Endothelial cell (in vitro differentiated cells): Measurements from ENCODE around the gene ADAM17. TPM values are rescaled to one million over a fixed set of nuclear protein-coding genes. Genes with fewer than 3 reads are reported as not detected.

Experiments used
- DNase-seq: peaks from one replicate; pipeline ENCODE4 v3.0.0; 2021; ENCODE audit warnings: low spot score
- H3K27ac Mint-ChIP-seq: one replicate; pipeline ENCODE4 v1.8.0; 2021; ENCODE audit warnings: mixed read lengths, inconsistent platforms; ENCODE audit not compliant: unreplicated experiment
- H3K27me3 Mint-ChIP-seq: one replicate; pipeline ENCODE4 v1.8.0; 2021; ENCODE audit warnings: mild to moderate bottlenecking, moderate library complexity, mixed read lengths, inconsistent platforms; ENCODE audit not compliant: unreplicated experiment
- H3K36me3 Mint-ChIP-seq: one replicate; pipeline ENCODE4 v1.8.0; 2021; ENCODE audit warnings: mild to moderate bottlenecking, low read depth, mixed read lengths, inconsistent platforms; ENCODE audit not compliant: unreplicated experiment
- H3K4me1 Mint-ChIP-seq: one replicate; pipeline ENCODE4 v1.8.0; 2021; ENCODE audit warnings: mild to moderate bottlenecking, mixed read lengths, inconsistent platforms; ENCODE audit not compliant: unreplicated experiment
- H3K4me3 Mint-ChIP-seq: one replicate; pipeline ENCODE4 v1.8.0; 2021; ENCODE audit warnings: mild to moderate bottlenecking, mixed read lengths, inconsistent platforms; ENCODE audit not compliant: unreplicated experiment
- H3K9me3 Mint-ChIP-seq: one replicate; pipeline ENCODE4 v1.8.0; 2021; ENCODE audit warnings: mixed read lengths, inconsistent platforms; ENCODE audit not compliant: unreplicated experiment
- total RNA-seq: library from RNA; stranded (reverse); fragmentation: NEBNext Ultra II Directional; extraction: Animal tissue kit (Norgen Biotek cat#: 25700); gene quantifications from one replicate; pipeline ENCODE4 v1.2.1, GENCODE V29; 2021; ENCODE audit not compliant: unreplicated experiment
- TF ChIP-seq, protein P1 (sequence below): fragments of 200-600 bp; sonication (generic); IDR thresholded peaks from one replicate; pipeline ENCODE4 v1.5.0; 2021; ENCODE audit warnings: antibody characterized with exemption; ENCODE audit not compliant: unreplicated experiment

Gene ADAM17
- total RNA-seq, 1 donor from 2014 or later, result 39.7 TPM

- no peak for DNase-seq
- H3K4me1 Mint-ChIP-seq, result no peaks in the 10 kb centered on the region
- no peaks in the 10 kb centered on the region for H3K9me3 Mint-ChIP-seq
- H3K4me3 Mint-ChIP-seq, result no peak overlapping the region
- H3K27ac Mint-ChIP-seq, result no peak overlapping the region
- TF ChIP-seq, protein P1, sequence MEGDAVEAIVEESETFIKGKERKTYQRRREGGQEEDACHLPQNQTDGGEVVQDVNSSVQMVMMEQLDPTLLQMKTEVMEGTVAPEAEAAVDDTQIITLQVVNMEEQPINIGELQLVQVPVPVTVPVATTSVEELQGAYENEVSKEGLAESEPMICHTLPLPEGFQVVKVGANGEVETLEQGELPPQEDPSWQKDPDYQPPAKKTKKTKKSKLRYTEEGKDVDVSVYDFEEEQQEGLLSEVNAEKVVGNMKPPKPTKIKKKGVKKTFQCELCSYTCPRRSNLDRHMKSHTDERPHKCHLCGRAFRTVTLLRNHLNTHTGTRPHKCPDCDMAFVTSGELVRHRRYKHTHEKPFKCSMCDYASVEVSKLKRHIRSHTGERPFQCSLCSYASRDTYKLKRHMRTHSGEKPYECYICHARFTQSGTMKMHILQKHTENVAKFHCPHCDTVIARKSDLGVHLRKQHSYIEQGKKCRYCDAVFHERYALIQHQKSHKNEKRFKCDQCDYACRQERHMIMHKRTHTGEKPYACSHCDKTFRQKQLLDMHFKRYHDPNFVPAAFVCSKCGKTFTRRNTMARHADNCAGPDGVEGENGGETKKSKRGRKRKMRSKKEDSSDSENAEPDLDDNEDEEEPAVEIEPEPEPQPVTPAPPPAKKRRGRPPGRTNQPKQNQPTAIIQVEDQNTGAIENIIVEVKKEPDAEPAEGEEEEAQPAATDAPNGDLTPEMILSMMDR, result no peak
- H3K36me3 Mint-ChIP-seq, result peaks cover 46% of the 10 kb centered on the region
- no peaks in the 10 kb centered on the region for H3K27me3 Mint-ChIP-seq
Observed at GRCh38 chr2:9488583-9489547, 66.8 kb downstream of the ADAM17 start.

GRCh38 chr2:9484533-9484932, 71.1 kb downstream of the ADAM17 start:
- Mint-ChIP-seq H3K4me3 (no peak overlapping the region), H3K9me3 (no peaks in the 10 kb centered on the region), H3K27me3 (peaks cover 4% of the 10 kb centered on the region), H3K4me1 (peaks cover 3% of the 10 kb centered on the region), H3K27ac (no peak overlapping the region), H3K36me3 (peaks cover 38% of the 10 kb centered on the region)
- TF ChIP-seq, protein P1, result no peak
- DNase-seq, result no peak

DNA sequence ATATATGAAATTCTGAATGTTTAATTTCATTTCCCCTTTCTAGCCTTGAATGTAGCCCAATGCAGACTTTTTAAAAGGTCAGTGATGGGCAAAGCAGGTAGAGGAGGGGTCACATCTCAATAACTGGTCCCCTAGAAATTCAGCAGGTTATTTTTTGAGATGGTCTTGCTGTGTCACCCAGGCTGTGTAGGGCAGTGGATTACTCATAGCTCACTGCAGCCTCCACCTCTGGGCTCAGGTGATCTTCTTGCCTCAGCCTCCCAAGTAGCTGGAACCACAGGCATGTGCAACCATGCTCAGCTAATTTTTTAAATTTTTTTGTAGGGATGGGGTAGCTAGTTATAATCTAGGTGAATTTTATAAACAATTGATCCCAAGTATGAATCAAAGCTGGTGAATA, 72.5 kb downstream of the ADAM17 start:
- no peak overlapping the region for H3K27ac Mint-ChIP-seq
- peaks cover 6% of the 10 kb centered on the region for H3K27me3 Mint-ChIP-seq
- TF ChIP-seq, protein P1, result no peak
- H3K4me1 Mint-ChIP-seq, result peaks cover 3% of the 10 kb centered on the region
- no peaks in the 10 kb centered on the region for H3K9me3 Mint-ChIP-seq
- H3K36me3 Mint-ChIP-seq, result peaks cover 34% of the 10 kb centered on the region
- no peak overlapping the region for H3K4me3 Mint-ChIP-seq
- DNase-seq, result no peak

DNA sequence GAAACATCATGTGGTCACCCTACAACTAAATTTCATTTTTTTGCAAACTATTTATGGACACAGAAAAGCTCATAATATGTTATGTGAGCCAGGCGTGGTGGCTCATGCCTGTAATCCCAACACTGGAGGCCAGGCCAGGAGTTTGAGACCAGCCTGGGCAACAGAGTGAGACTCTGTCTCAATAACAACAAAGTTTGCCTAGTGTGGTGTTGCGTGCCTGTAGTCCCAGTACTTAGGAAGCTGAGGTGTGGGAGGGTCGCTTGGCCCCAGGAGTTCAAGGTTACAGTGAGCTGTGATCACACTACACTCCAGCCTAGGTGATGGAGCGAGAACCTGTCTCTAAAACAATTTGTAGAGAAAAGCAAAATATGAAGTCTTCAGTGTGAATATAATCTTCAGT, 75.5 kb downstream of the ADAM17 start:
- Mint-ChIP-seq H3K27ac (no peak overlapping the region), H3K27me3 (peaks cover 12% of the 10 kb centered on the region), H3K36me3 (peaks cover 31% of the 10 kb centered on the region), H3K9me3 (no peaks in the 10 kb centered on the region), H3K4me3 (no peak overlapping the region), H3K4me1 (peaks cover 21% of the 10 kb centered on the region)
- TF ChIP-seq, protein P1, result no peak
- no peak for DNase-seq

DNA sequence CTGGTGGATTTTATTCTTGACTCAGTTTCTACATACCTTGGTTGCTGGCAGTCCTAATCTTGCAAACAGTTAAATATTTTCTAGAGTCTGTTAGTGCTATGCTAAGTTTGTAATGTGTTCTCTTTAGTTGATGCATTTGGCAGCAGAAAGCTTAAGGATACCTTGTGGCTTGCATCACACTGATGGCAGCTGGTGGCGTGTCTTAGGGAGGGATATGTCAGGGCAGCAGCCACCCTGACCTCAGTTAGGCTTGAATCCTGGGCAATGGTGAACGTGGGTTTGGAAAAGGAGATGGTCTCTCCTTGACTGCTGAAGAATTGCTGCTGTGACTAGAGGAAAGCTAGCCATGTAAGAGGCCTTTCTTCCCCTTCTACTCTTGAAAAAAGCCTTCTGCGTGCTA, 77.1 kb downstream of the ADAM17 start:
- H3K4me1 Mint-ChIP-seq, result peaks cover 21% of the 10 kb centered on the region
- peaks cover 12% of the 10 kb centered on the region for H3K27me3 Mint-ChIP-seq
- H3K27ac Mint-ChIP-seq, result no peak overlapping the region
- no peaks in the 10 kb centered on the region for H3K9me3 Mint-ChIP-seq
- H3K4me3 Mint-ChIP-seq, result no peak overlapping the region
- H3K36me3 Mint-ChIP-seq, result peaks cover 19% of the 10 kb centered on the region
- no peak for DNase-seq
- TF ChIP-seq, protein P1, result no peak
